ENCODE data around the gene OR2D2. TPM values are rescaled to one million over a fixed set of nuclear protein-coding genes. Genes with fewer than 3 reads are reported as not detected.

OR2D2 gene
- not detected in 5 replicates for total RNA-seq (2022; extraction: Qiagen RNA extraction; ENCODE audit: low read depth)

GRCh38 chr11:6892400-6892799 is at the start of gene OR2D2:
TSS of gene OR2D2 (minus strand) at chr11:6892500. CDS start at chr11:6892500, 0 bp downstream.

GRCh38 chr11:6926208-6927029 is 34.1 kb upstream of the OR2D2 start, which contains the start of gene ZNF215:
TSS of gene ZNF215 (plus strand) at chr11:6926426. CDS start at chr11:6932273, 5,847 bp downstream.

GRCh38 chr11:6920702-6921101 is 28.4 kb upstream of the OR2D2 start, which contains the start of gene OR2D3:
TSS of gene OR2D3 (plus strand) at chr11:6921002. CDS start at chr11:6921002, 0 bp downstream.

GRCh38 chr11:6876325-6876724 is 16.0 kb downstream of the OR2D2 start, which contains the start of gene OR10A4:
TSS of gene OR10A4 (plus strand) at chr11:6876625. CDS start at chr11:6876648, 23 bp downstream.

GRCh38 chr11:6862961-6863360 is 29.3 kb downstream of the OR2D2 start, which contains the start of gene OR10A2:
TSS of gene OR10A2 (plus strand) at chr11:6863057. CDS start at chr11:6869755, 6,698 bp downstream.

GRCh38 chr11:6845383-6845782 is 46.9 kb downstream of the OR2D2 start, which contains the start of gene OR10A5:
TSS of gene OR10A5 (plus strand) at chr11:6845683. CDS start at chr11:6845683, 0 bp downstream.

Other genes starting within 250 kb of the OR2D2 start
- 0.11 to 0.16 TPM (median 0.14 TPM) in 5 replicates for gene DCHS1, start 236.7 kb downstream of the OR2D2 start, total RNA-seq (2022; extraction: Qiagen RNA extraction; ENCODE audit: low read depth)
- gene MRPL17, start 209.2 kb downstream of the OR2D2 start, total RNA-seq (2022; extraction: Qiagen RNA extraction; ENCODE audit: low read depth): 96.4 to 125 TPM (median 98.2 TPM) in 5 replicates
- 0.05 to 0.09 TPM (median 0.06 TPM) in 3 of 5 replicates, not detected in the others for gene OR2AG2, start 120.5 kb downstream of the OR2D2 start, total RNA-seq (2022; extraction: Qiagen RNA extraction; ENCODE audit: low read depth)
- not detected in 5 replicates for gene OR2AG1, start 109.5 kb downstream of the OR2D2 start, total RNA-seq (2022; extraction: Qiagen RNA extraction; ENCODE audit: low read depth)
- gene OR6A2, start 92.8 kb downstream of the OR2D2 start, total RNA-seq (2022; extraction: Qiagen RNA extraction; ENCODE audit: low read depth): not detected in 5 replicates
- not detected in 5 replicates for gene OR10A5, start 46.8 kb downstream of the OR2D2 start, total RNA-seq (2022; extraction: Qiagen RNA extraction; ENCODE audit: low read depth)
- not detected in 5 replicates for gene OR10A2, start 29.4 kb downstream of the OR2D2 start, total RNA-seq (2022; extraction: Qiagen RNA extraction; ENCODE audit: low read depth)
- gene OR10A4, start 15.9 kb downstream of the OR2D2 start, total RNA-seq (2022; extraction: Qiagen RNA extraction; ENCODE audit: low read depth): not detected in 5 replicates
- not detected in 5 replicates for gene OR2D3, start 28.5 kb upstream of the OR2D2 start, total RNA-seq (2022; extraction: Qiagen RNA extraction; ENCODE audit: low read depth)
- gene ZNF215, start 33.9 kb upstream of the OR2D2 start, total RNA-seq (2022; extraction: Qiagen RNA extraction; ENCODE audit: low read depth): 1.0 to 1.5 TPM (median 1.3 TPM) in 5 replicates
- gene ZNF214, start 127.8 kb upstream of the OR2D2 start, total RNA-seq (2022; extraction: Qiagen RNA extraction; ENCODE audit: low read depth): 0.53 to 1.9 TPM (median 0.95 TPM) in 5 replicates
- gene NLRP14, start 128.0 kb upstream of the OR2D2 start, total RNA-seq (2022; extraction: Qiagen RNA extraction; ENCODE audit: low read depth): not detected in 5 replicates
- gene RBMXL2, start 196.5 kb upstream of the OR2D2 start, total RNA-seq (2022; extraction: Qiagen RNA extraction; ENCODE audit: low read depth): not detected in 5 replicates

All from A549 treated with DMSO at 1 μM for 4 hours (cell line).